Liver (tissue), 3 donors: ENCODE measurements around the gene TRIM49B.
A peak's percentile ranks its signal among the peaks of the same experiment; 100 is the strongest.
"Not testable (repeated sequence)": the region's sequence is repeated elsewhere in the genome, so short reads cannot be mapped to it uniquely, and the experiment has no call there.

Experiments
- FOXA1 ChIP-seq: IDR thresholded peaks from 2 replicates; pipeline ENCODE4 v1.6.1; 2016; ENCODE audit warnings: antibody characterized with exemption
- GABPA ChIP-seq, 2 donors: IDR thresholded peaks in 1 of 2; conservative IDR thresholded peaks in 1 of 2; 2 replicates each; pipeline ENCODE4 v1.6.1; 2016; ENCODE audit warnings: antibody characterized with exemption in 2 of 2, mild to moderate bottlenecking in 1 of 2, moderate library complexity in 1 of 2
- RAD21 ChIP-seq, 2 donors: IDR thresholded peaks; 2 replicates each; pipeline ENCODE4 v1.6.1; 2016; ENCODE audit warnings: antibody characterized with exemption in 2 of 2, mild to moderate bottlenecking in 2 of 2
- REST ChIP-seq: IDR thresholded peaks from 2 replicates; pipeline ENCODE4 v1.6.1; 2016; ENCODE audit warnings: antibody characterized with exemption, mild to moderate bottlenecking
- TAF1 ChIP-seq: conservative IDR thresholded peaks from 2 replicates; pipeline ENCODE4 v1.6.1; 2016; ENCODE audit warnings: antibody characterized with exemption, mild to moderate bottlenecking
- YY1 ChIP-seq: IDR thresholded peaks from 2 replicates; pipeline ENCODE4 v1.6.1; 2016; ENCODE audit warnings: antibody characterized with exemption, mild to moderate bottlenecking
- TF ChIP-seq, protein P1 (sequence below): fragments of 150-350 bp; IDR thresholded peaks from 2 replicates; pipeline ENCODE4 v1.5.1; 2017; ENCODE audit warnings: improper control_type of control experiment, low read depth, low read length; ENCODE audit not compliant: missing input control
- donor health status: healthy.
- donor health status: healthy.

DNA sequence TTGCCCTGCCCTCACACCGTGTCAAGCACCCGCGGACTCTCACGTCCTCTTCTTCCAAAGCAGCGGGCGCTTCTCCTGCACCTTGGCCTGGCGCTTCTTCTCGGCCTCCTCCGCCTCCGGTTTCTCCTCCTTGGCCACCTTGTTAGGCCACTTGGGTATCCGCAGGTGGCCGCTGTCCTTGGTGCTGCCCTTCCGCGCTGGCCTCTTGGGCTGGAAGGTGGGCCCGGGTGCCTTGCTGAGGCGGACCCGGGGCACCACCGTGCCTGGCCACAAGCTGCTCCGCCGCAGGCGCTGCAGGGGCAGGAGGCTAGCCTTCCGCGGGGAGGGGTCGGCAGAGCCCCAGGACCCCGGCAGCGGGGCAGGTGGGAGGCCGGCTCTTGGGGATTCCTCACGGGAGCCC lies 19.6 kb downstream of the TRIM49B start:
- TF ChIP-seq, protein P1, sequence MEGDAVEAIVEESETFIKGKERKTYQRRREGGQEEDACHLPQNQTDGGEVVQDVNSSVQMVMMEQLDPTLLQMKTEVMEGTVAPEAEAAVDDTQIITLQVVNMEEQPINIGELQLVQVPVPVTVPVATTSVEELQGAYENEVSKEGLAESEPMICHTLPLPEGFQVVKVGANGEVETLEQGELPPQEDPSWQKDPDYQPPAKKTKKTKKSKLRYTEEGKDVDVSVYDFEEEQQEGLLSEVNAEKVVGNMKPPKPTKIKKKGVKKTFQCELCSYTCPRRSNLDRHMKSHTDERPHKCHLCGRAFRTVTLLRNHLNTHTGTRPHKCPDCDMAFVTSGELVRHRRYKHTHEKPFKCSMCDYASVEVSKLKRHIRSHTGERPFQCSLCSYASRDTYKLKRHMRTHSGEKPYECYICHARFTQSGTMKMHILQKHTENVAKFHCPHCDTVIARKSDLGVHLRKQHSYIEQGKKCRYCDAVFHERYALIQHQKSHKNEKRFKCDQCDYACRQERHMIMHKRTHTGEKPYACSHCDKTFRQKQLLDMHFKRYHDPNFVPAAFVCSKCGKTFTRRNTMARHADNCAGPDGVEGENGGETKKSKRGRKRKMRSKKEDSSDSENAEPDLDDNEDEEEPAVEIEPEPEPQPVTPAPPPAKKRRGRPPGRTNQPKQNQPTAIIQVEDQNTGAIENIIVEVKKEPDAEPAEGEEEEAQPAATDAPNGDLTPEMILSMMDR = not testable (repeated sequence)
- not testable (repeated sequence) for TF ChIP-seq RAD21 (IDR thresholded peaks at IDR 0.05); YY1; GABPA (IDR thresholded peaks at IDR 0.05 in 1 of 2, conservative IDR thresholded peaks at IDR 0.05 in 1 of 2); TAF1; FOXA1
- TF ChIP-seq REST = peak; percentile 69
